H9 (cell line): ENCODE measurements around the gene ZMYM2. TPM values are rescaled to one million over a fixed set of nuclear protein-coding genes. Genes with fewer than 3 reads are reported as not detected.

Source experiments
- DNase-seq: peaks from one replicate; pipeline ENCODE4 v3.0.0-alpha.2; 2017
- H2AFZ ChIP-seq: one replicate; pipeline ENCODE4 v1.6.1; 2013; ENCODE audit warnings: mild to moderate bottlenecking, low read length, control low read depth, moderate library complexity
- H2AK5ac ChIP-seq: 2 replicates; pipeline ENCODE4 v1.6.1; 2013; ENCODE audit warnings: low read length, control low read depth, mixed read lengths; ENCODE audit not compliant: insufficient read length
- H2BK120ac ChIP-seq: one replicate; pipeline ENCODE4 v1.6.1; 2013; ENCODE audit warnings: low read depth, mild to moderate bottlenecking, low read length, control low read depth, inconsistent platforms; ENCODE audit not compliant: poor library complexity, severe bottlenecking
- H2BK12ac ChIP-seq: 2 replicates; pipeline ENCODE4 v1.6.1; 2013; ENCODE audit warnings: low read length, control low read depth, mixed read lengths, low read depth; ENCODE audit not compliant: insufficient read length
- H2BK15ac ChIP-seq: 2 replicates; pipeline ENCODE4 v1.6.1; 2013; ENCODE audit warnings: low read depth, low read length, control low read depth
- H2BK20ac ChIP-seq: one replicate; pipeline ENCODE4 v1.6.1; 2013; ENCODE audit warnings: low read depth, mild to moderate bottlenecking, low read length, control low read depth, inconsistent platforms; ENCODE audit not compliant: poor library complexity, severe bottlenecking
- H2BK5ac ChIP-seq: 2 replicates; pipeline ENCODE4 v1.6.1; 2013; ENCODE audit warnings: low read length, control low read depth, mixed read lengths; ENCODE audit not compliant: insufficient read length
- H3K14ac ChIP-seq: 2 replicates; pipeline ENCODE4 v1.6.1; 2013; ENCODE audit warnings: low read length, control low read depth; ENCODE audit not compliant: insufficient read depth
- H3K18ac ChIP-seq: 2 replicates; pipeline ENCODE4 v1.6.1; 2013; ENCODE audit warnings: low read depth, mild to moderate bottlenecking, mixed read lengths, low read length, control low read depth; ENCODE audit not compliant: insufficient read length
- H3K23ac ChIP-seq: 2 replicates; pipeline ENCODE4 v1.6.1; 2013; ENCODE audit warnings: low read length, control low read depth, mixed read lengths, low read depth; ENCODE audit not compliant: insufficient read length
- H3K23me2 ChIP-seq: 2 replicates; pipeline ENCODE4 v1.6.1; 2013; ENCODE audit warnings: low read depth, mild to moderate bottlenecking, mixed read lengths, low read length, control low read depth; ENCODE audit not compliant: insufficient read length, poor library complexity, severe bottlenecking
- H3K27ac ChIP-seq: 2 replicates; pipeline ENCODE4 v1.5.1; 2013; ENCODE audit warnings: low read length, control low read depth, mixed read lengths, low read depth; ENCODE audit not compliant: insufficient read length
- H3K27me3 ChIP-seq: 2 replicates; pipeline ENCODE4 v1.6.1; 2013; ENCODE audit warnings: low read length, control low read depth, inconsistent platforms; ENCODE audit not compliant: insufficient read depth
- H3K4ac ChIP-seq: 2 replicates; pipeline ENCODE4 v1.6.1; 2013; ENCODE audit warnings: low read depth, mild to moderate bottlenecking, control low read depth, inconsistent platforms, low read length, moderate library complexity
- H3K4me1 ChIP-seq: 2 replicates; pipeline ENCODE4 v1.6.1; 2013; ENCODE audit warnings: low read length, control low read depth, inconsistent platforms; ENCODE audit not compliant: insufficient read depth
- H3K4me2 ChIP-seq: 2 replicates; pipeline ENCODE4 v1.6.1; 2013; ENCODE audit warnings: low read length, control low read depth, mixed read lengths; ENCODE audit not compliant: insufficient read length, insufficient read depth
- H3K56ac ChIP-seq: 2 replicates; pipeline ENCODE4 v1.6.1; 2013; ENCODE audit warnings: low read depth, mild to moderate bottlenecking, mixed read lengths, low read length, control low read depth; ENCODE audit not compliant: insufficient read length
- H3K79me1 ChIP-seq: 2 replicates; pipeline ENCODE4 v1.6.1; 2013; ENCODE audit warnings: low read depth, mild to moderate bottlenecking, moderate library complexity, low read length, control low read depth, inconsistent platforms; ENCODE audit not compliant: insufficient read depth, poor library complexity, severe bottlenecking
- H3K79me2 ChIP-seq: 2 replicates; pipeline ENCODE4 v1.6.1; 2013; ENCODE audit warnings: low read length, control low read depth, inconsistent platforms; ENCODE audit not compliant: insufficient read depth
- H3K9ac ChIP-seq: 2 replicates; pipeline ENCODE4 v1.6.1; 2013; ENCODE audit warnings: low read length, control low read depth, mixed read lengths; ENCODE audit not compliant: insufficient read length; ENCODE audit errors: extremely low read depth
- H3K9me3 ChIP-seq: one replicate; pipeline ENCODE4 v1.6.1; 2013; ENCODE audit warnings: low read depth, low read length, inconsistent platforms; ENCODE audit not compliant: control insufficient read depth
- H3T11ph ChIP-seq: one replicate; pipeline ENCODE4 v1.6.1; 2013; ENCODE audit warnings: mild to moderate bottlenecking, low read length, control low read depth, inconsistent platforms
- H4K20me1 ChIP-seq: one replicate; pipeline ENCODE4 v1.6.1; 2013; ENCODE audit not compliant: control insufficient read depth, insufficient read length, insufficient read depth
- H4K5ac ChIP-seq: 2 replicates; pipeline ENCODE4 v1.6.1; 2013; ENCODE audit warnings: low read depth, mild to moderate bottlenecking, mixed read lengths, low read length, control low read depth; ENCODE audit not compliant: insufficient read length
- H4K8ac ChIP-seq: replicated peaks from 2 replicates; pipeline ENCODE4 v1.6.1; 2013; ENCODE audit warnings: low read length, control low read depth, mixed read lengths, low read depth; ENCODE audit not compliant: insufficient read length
- H4K91ac ChIP-seq: 2 replicates; pipeline ENCODE4 v1.6.1; 2013; ENCODE audit warnings: low read depth, mild to moderate bottlenecking, moderate library complexity, mixed read lengths, low read length, control low read depth; ENCODE audit not compliant: insufficient read length
- H3K27ac Mint-ChIP-seq, 3 experiments: 2 replicates in 2 of 3; 3 replicates in 1 of 3; pipeline ENCODE4 v1.8.0; 2020 to 2021; ENCODE audit warnings: mixed read lengths in 3 of 3, mild to moderate bottlenecking in 1 of 3, moderate library complexity in 1 of 3
- H3K27me3 Mint-ChIP-seq: 2 replicates; pipeline ENCODE4 v1.8.0; 2021; ENCODE audit warnings: low read depth, mild to moderate bottlenecking, moderate library complexity, mixed read lengths
- H3K36me3 Mint-ChIP-seq, 3 experiments: 2 replicates in 2 of 3; 3 replicates in 1 of 3; pipeline ENCODE4 v1.8.0; 2020 to 2021; ENCODE audit warnings: low read depth in 3 of 3, mixed read lengths in 3 of 3; ENCODE audit not compliant: insufficient read depth in 1 of 3
- H3K4me1 Mint-ChIP-seq, 2 experiments: 2 replicates each; pipeline ENCODE4 v1.8.0; 2020; ENCODE audit warnings: mixed read lengths in 2 of 2
- H3K4me3 Mint-ChIP-seq, 2 experiments: 2 replicates in 1 of 2; 3 replicates in 1 of 2; pipeline ENCODE4 v1.8.0; 2020 to 2021; ENCODE audit warnings: mild to moderate bottlenecking in 2 of 2, mixed read lengths in 2 of 2, moderate library complexity in 1 of 2
- H3K9me3 Mint-ChIP-seq, 2 experiments: 2 replicates in 1 of 2; 3 replicates in 1 of 2; pipeline ENCODE4 v1.8.0; 2020; ENCODE audit warnings: mild to moderate bottlenecking in 2 of 2, mixed read lengths in 2 of 2, moderate library complexity in 1 of 2
- CTCF ChIP-seq: fragments of 200-600 bp; sonication (generic); conservative IDR thresholded peaks from 3 replicates; pipeline ENCODE4 v1.8.0; 2021; ENCODE audit warnings: antibody characterized with exemption, mild to moderate bottlenecking
- WGBS: extraction: QIAGEN DNeasy Blood & Tissue Kit; methylation state at CpG from one replicate; pipeline ENCODE4 v1.1.7; 2013; ENCODE audit warnings: missing lambda C conversion rate, low lambda C conversion rate, mixed read lengths; ENCODE audit not compliant: insufficient read length; ENCODE audit errors: extremely low coverage; 5-methylcytosine and 5-hydroxymethylcytosine counted together
- total RNA-seq: library from RNA; stranded (reverse); gene quantifications from 2 replicates; pipeline ENCODE4 v1.2.1, GENCODE V29; 2021

Gene ZMYM2
- total RNA-seq, 1 experiment from 2014 or later = 173 TPM

- Histone ChIP-seq H2BK5ac (no peak overlapping the region), H4K91ac (no peak overlapping the region), H2AK5ac (no peak overlapping the region), H3K23me2 (no peaks in the 10 kb centered on the region), H3K56ac (no peak overlapping the region), H3K4me1 (peaks cover 7% of the 10 kb centered on the region), H3K14ac (no peak overlapping the region), H3K4ac (no peak overlapping the region), H3K4me2 (no peak overlapping the region), H3K9ac (no peak overlapping the region), H4K8ac (no peak overlapping the region), H3K79me2 (no peaks in the 10 kb centered on the region), H3K27me3 (no peaks in the 10 kb centered on the region), H4K5ac (no peak overlapping the region), H2AFZ (no peak overlapping the region), H2BK12ac (no peak overlapping the region), H3K27ac (no peak overlapping the region), H4K20me1 (no peaks in the 10 kb centered on the region), H3K79me1 (no peaks in the 10 kb centered on the region), H3T11ph (no peak overlapping the region), H2BK15ac (no peak overlapping the region), H3K9me3 (no peaks in the 10 kb centered on the region), H2BK120ac (no peak overlapping the region), H2BK20ac (no peak overlapping the region), H3K23ac (no peak overlapping the region), H3K18ac (no peak overlapping the region)
- peaks cover 25 to 74% (median 64%) of the 10 kb centered on the region in 3 experiments for H3K36me3 Mint-ChIP-seq
- no CpG with 5 or more reads among the region's 7 CpGs for WGBS
- H3K27ac Mint-ChIP-seq = no peak overlapping the region
- H3K4me3 Mint-ChIP-seq = no peak overlapping the region
- no peaks in the 10 kb centered on the region for H3K9me3 Mint-ChIP-seq
- H3K27me3 Mint-ChIP-seq = no peaks in the 10 kb centered on the region
- H3K4me1 Mint-ChIP-seq = peaks cover 47 to 55% of the 10 kb centered on the region in 2 experiments
- no peak for DNase-seq
- no peak for TF ChIP-seq CTCF
These were observed 98.7 kb downstream of the ZMYM2 start for GRCh38 chr13:20057214-20057613.
